Thyroid gland (tissue), 4 donors: ENCODE results near the gene KRIT1. TPM values are rescaled to one million over a fixed set of nuclear protein-coding genes. Genes with fewer than 3 reads are reported as not detected.

Experiments used
- DNase-seq, 2 donors: peaks; one replicate each; pipeline ENCODE4 v3.0.0-alpha.2; 2019
- H3K27ac ChIP-seq, 3 donors: fragments of 200-600 bp; sonication (generic); 1 replicate in 2 of 3; 2 replicates in 1 of 3; pipeline ENCODE4 v1.5.1; 2016 to 2019; ENCODE audit warnings: mild to moderate bottlenecking in 1 of 3, moderate library complexity in 1 of 3
- H3K27me3 ChIP-seq: fragments of 200-600 bp; sonication (generic); one replicate; pipeline ENCODE4 v1.5.1; 2019
- H3K36me3 ChIP-seq, 2 donors: fragments of 200-600 bp; sonication (generic); one replicate each; pipeline ENCODE4 v1.5.1; 2016 to 2019
- H3K4me1 ChIP-seq, 2 donors: fragments of 200-600 bp; sonication (generic); one replicate each; pipeline ENCODE4 v1.5.1; 2017 to 2019
- H3K4me3 ChIP-seq, 3 donors: fragments of 200-600 bp; sonication (generic); replicated peaks in 1 of 3; 1 replicate in 2 of 3; 2 replicates in 1 of 3; pipeline ENCODE4 v1.5.1; 2016; ENCODE audit warnings: mild to moderate bottlenecking in 1 of 3
- H3K9me3 ChIP-seq: fragments of 200-600 bp; sonication (generic); one replicate; pipeline ENCODE4 v1.5.1; 2017
- CTCF ChIP-seq, 6 experiments: fragments of 200-600 bp in 3 of 6; fragments of 450-650 bp in 3 of 6; sonication (generic) in 3 of 6; IDR thresholded peaks; one replicate each; pipeline ENCODE4 v1.5.1; 2016 to 2019; ENCODE audit warnings: antibody characterized with exemption in 6 of 6, mild to moderate bottlenecking in 2 of 6, inconsistent platforms in 1 of 6, moderate library complexity in 1 of 6
- POLR2A ChIP-seq, 2 donors: fragments of 450-650 bp; IDR thresholded peaks; one replicate each; pipeline ENCODE4 v1.6.1; 2017; ENCODE audit warnings: antibody characterized with exemption in 2 of 2, mild to moderate bottlenecking in 2 of 2, moderate library complexity in 1 of 2
- WGBS, 2 donors: methylation state at CpG; one replicate each; pipeline ENCODE4 v1.1.5; 2017; 5-methylcytosine and 5-hydroxymethylcytosine counted together
- intact Hi-C: fragments of 100-400 bp; cut with DNase I; formaldehyde crosslinking; loops from one replicate; pipeline ENCODE4 v1.15.1; 2023
- microRNA-seq: library from miRNA; unstranded; fragments of <30 nt; microRNA quantifications from one replicate; pipeline ENCODE4, GENCODE V29; 2016
- small RNA-seq: library from RNA; depleted of rRNA; stranded (forward); fragments of <200 nt; gene quantifications from one replicate; pipeline ENCODE3, GENCODE V24; 2016
- total RNA-seq, 4 donors: library from RNA; depleted of rRNA; stranded (reverse); fragments of >200 nt; gene quantifications; one replicate each; pipeline ENCODE4 v1.2.3, GENCODE V29; 2016

KRIT1 gene
- total RNA-seq, 4 donors from 2014 or later = 98.9 to 137 (median 111) TPM

GRCh38 chr7:92156990-92157389 lies 88.7 kb downstream of the KRIT1 start:
- Histone ChIP-seq H3K4me3 (no peak overlapping the region), H3K36me3 (no peaks in the 10 kb centered on the region), H3K9me3 (no peaks in the 10 kb centered on the region), H3K27ac (no peak overlapping the region), H3K27me3 (no peaks in the 10 kb centered on the region), H3K4me1 (no peaks in the 10 kb centered on the region)
- intact Hi-C loops = no loop called here
- no peak for DNase-seq
- TF ChIP-seq CTCF (IDR thresholded peaks at IDR 0.05) (no peak), POLR2A (IDR thresholded peaks at IDR 0.05) (no peak)

- intact Hi-C loops = no loop called here
- WGBS, 2 donors = 89 to 93% methylated on average over 1 of the region's 1 CpG
- TF ChIP-seq CTCF (IDR thresholded peaks at IDR 0.05) (no peak), POLR2A (IDR thresholded peaks at IDR 0.05) (no peak)
- Histone ChIP-seq H3K27me3 (no peaks in the 10 kb centered on the region), H3K4me3 (no peak overlapping the region), H3K9me3 (no peaks in the 10 kb centered on the region), H3K36me3 (no peaks in the 10 kb centered on the region), H3K4me1 (no peaks in the 10 kb centered on the region), H3K27ac (no peak overlapping the region)
- DNase-seq = no peak
These were observed 90.5 kb downstream of the KRIT1 start for GRCh38 chr7:92155108-92155739.

GRCh38 chr7:92150450-92151017 lies 95.2 kb downstream of the KRIT1 start:
- WGBS, 2 donors = 84 to 90% methylated on average over 1 of the region's 1 CpG
- H3K4me3 ChIP-seq = no peak overlapping the region
- no peak overlapping the region for H3K27ac ChIP-seq
- H3K4me1 ChIP-seq = no peaks in the 10 kb centered on the region
- no peaks in the 10 kb centered on the region for H3K36me3 ChIP-seq
- no peaks in the 10 kb centered on the region for H3K9me3 ChIP-seq
- no peaks in the 10 kb centered on the region for H3K27me3 ChIP-seq
- intact Hi-C loops = no loop called here
- DNase-seq = no peak
- TF ChIP-seq POLR2A (IDR thresholded peaks at IDR 0.05) = no peak
- no peak for TF ChIP-seq CTCF (IDR thresholded peaks at IDR 0.05)

- no peak overlapping the region for H3K4me3 ChIP-seq
- intact Hi-C loops = no loop called here
- no peak overlapping the region for H3K27ac ChIP-seq
- 93 to 97% methylated on average over 5 of the region's 5 CpGs for WGBS, 2 donors
- DNase-seq = no peak
- H3K4me1 ChIP-seq = no peaks in the 10 kb centered on the region
- TF ChIP-seq POLR2A (IDR thresholded peaks at IDR 0.05) (no peak), CTCF (IDR thresholded peaks at IDR 0.05) (no peak)
- H3K27me3 ChIP-seq = no peaks in the 10 kb centered on the region
- no peaks in the 10 kb centered on the region for H3K36me3 ChIP-seq
- H3K9me3 ChIP-seq = no peaks in the 10 kb centered on the region
These were observed 95.9 kb downstream of the KRIT1 start for GRCh38 chr7:92149736-92150239.

Small RNAs within 50 kb of the gene (microRNA-seq; reads per million reads assigned to microRNA genes)
- gene MIR1285-1 = not detected

Small RNAs within 50 kb of the gene (small RNA-seq; reads per million reads assigned to genes)
- gene MIR1285-1 (not detected), gene RF00019 (not detected)

Other genes starting within 250 kb of the KRIT1 start
- gene CYP51A1, start 111.4 kb downstream of the KRIT1 start, total RNA-seq = 10 to 100 TPM; 46.9 to 89.1 (median 66.5) TPM
- gene LRRD1, start 66.8 kb downstream of the KRIT1 start, total RNA-seq = under 1 TPM in 3 of 4 donors, not detected in 1; 0.13 to 0.29 (median 0.20) TPM
- gene ANKIB1, start 60 bp upstream of the KRIT1 start, total RNA-seq = 10 to 100 TPM; 44.1 to 53.3 (median 44.9) TPM
- gene GATAD1, start 201.6 kb upstream of the KRIT1 start, total RNA-seq = 10 to 100 TPM; 46.1 to 99.0 (median 63.1) TPM
- not detected for gene ERVW-1, start 232.0 kb upstream of the KRIT1 start, total RNA-seq